PC-3 (cell line): ENCODE results near the gene MYL10. TPM values are rescaled to one million over a fixed set of nuclear protein-coding genes. Genes with fewer than 3 reads are reported as not detected.

ENCODE experiments used
- ATAC-seq: fragments of 200-7000 bp; cut with Tn5 transposase; 2 replicates; pipeline ENCODE4 v1.9.1; 2020; ENCODE audit warnings: mild to moderate bottlenecking, moderate library complexity
- BruUV-seq: library from RNA; stranded (reverse); fragments of 400-500 nt; replicated peaks from 2 replicates; lab custom pipeline; 2021; lab: Mats Ljungman, UMichigan
- CTCF ChIA-PET: fragments of 300-600 bp; sonication (Branson Sonifier 250); formaldehyde crosslinking; loops from one replicate; lab custom pipeline; 2022; ENCODE audit warnings: antibody characterized with exemption; lab: Charles Lee
- POLR2A ChIA-PET: fragments of 300-600 bp; sonication (Branson Sonifier 250); formaldehyde crosslinking; loops from one replicate; lab custom pipeline; 2022; ENCODE audit warnings: antibody characterized with exemption; ENCODE audit not compliant: unreplicated experiment; lab: Charles Lee
- DNase-seq: peaks from one replicate; pipeline ENCODE4 v3.0.0-alpha.2; 2015
- H2AFZ ChIP-seq: fragments of 300-600 bp; sonication (generic); 2 replicates; pipeline ENCODE4 v1.6.0; 2016; ENCODE audit warnings: antibody characterized with exemption, low read length
- H3F3A ChIP-seq: fragments of 300-600 bp; sonication (generic); one replicate; pipeline ENCODE4 v1.6.0; 2017; ENCODE audit warnings: antibody characterized with exemption, low read length, control low read depth, mild to moderate bottlenecking; ENCODE audit not compliant: unreplicated experiment
- H3K27ac ChIP-seq: fragments of 300-600 bp; sonication (generic); 2 replicates; pipeline ENCODE4 v1.5.1; 2016; ENCODE audit warnings: mild to moderate bottlenecking, low read length
- H3K27me3 ChIP-seq: fragments of 300-600 bp; sonication (generic); 2 replicates; pipeline ENCODE4 v1.6.1; 2016; ENCODE audit warnings: low read length, mixed read lengths
- H3K36me3 ChIP-seq: fragments of 300-600 bp; sonication (generic); 2 replicates; pipeline ENCODE4 v1.6.1; 2016; ENCODE audit warnings: low read depth, mixed run types, low read length, mixed read lengths
- H3K4me1 ChIP-seq: fragments of 300-600 bp; sonication (generic); 2 replicates; pipeline ENCODE4 v1.5.1; 2016; ENCODE audit warnings: low read length; ENCODE audit not compliant: insufficient read depth
- H3K4me2 ChIP-seq: fragments of 300-600 bp; sonication (generic); 2 replicates; pipeline ENCODE4 v1.6.0; 2016; ENCODE audit warnings: low read length
- H3K4me3 ChIP-seq: fragments of 300-600 bp; sonication (generic); 2 replicates; pipeline ENCODE4 v1.5.1; 2016; ENCODE audit warnings: mild to moderate bottlenecking, low read length, mixed read lengths
- H3K79me2 ChIP-seq: fragments of 300-600 bp; sonication (generic); 2 replicates; pipeline ENCODE4 v1.6.1; 2017; ENCODE audit warnings: low read length, mixed read lengths
- H3K9ac ChIP-seq: fragments of 300-600 bp; sonication (generic); 2 replicates; pipeline ENCODE4 v1.6.0; 2016; ENCODE audit warnings: mild to moderate bottlenecking, low read length
- H3K9me2 ChIP-seq: fragments of 300-600 bp; sonication (generic); replicated peaks from 2 replicates; pipeline ENCODE4 v1.6.1; 2016; ENCODE audit warnings: mixed run types, low read length, mixed read lengths
- H3K9me3 ChIP-seq: fragments of 300-600 bp; sonication (generic); 2 replicates; pipeline ENCODE4 v1.6.1; 2016; ENCODE audit warnings: low read length, mixed read lengths
- H4K20me1 ChIP-seq: fragments of 300-600 bp; sonication (generic); 2 replicates; pipeline ENCODE4 v1.6.1; 2016; ENCODE audit warnings: low read length, mixed read lengths
- CTCF ChIP-seq: fragments of 300-600 bp; sonication (generic); conservative IDR thresholded peaks from 2 replicates; pipeline ENCODE4 v1.5.1; 2017; ENCODE audit warnings: antibody characterized with exemption, low read depth, mild to moderate bottlenecking, low read length
- EZH2 ChIP-seq: fragments of 300-600 bp; sonication (generic); IDR thresholded peaks from one replicate; pipeline ENCODE4 v1.6.1; 2017; ENCODE audit warnings: antibody characterized with exemption, mild to moderate bottlenecking, low read length; ENCODE audit not compliant: unreplicated experiment
- EZH2phosphoT487 ChIP-seq: fragments of 300-600 bp; sonication (generic); IDR thresholded peaks from 2 replicates; pipeline ENCODE4 v1.6.1; 2018; ENCODE audit warnings: mild to moderate bottlenecking, antibody characterized with exemption, low read length, borderline replicate concordance
- intact Hi-C: fragments of 100-400 bp; cut with micrococcal nuclease; formaldehyde crosslinking; loops from 2 replicates; pipeline ENCODE4 v1.9.0; 2023
- total RNA-seq: library from RNA; depleted of rRNA; stranded (reverse); fragments of >200 nt; gene quantifications from 2 replicates; pipeline ENCODE4 v1.2.3, GENCODE V29; 2014

MYL10 gene
- total RNA-seq, 1 experiment from 2014 or later: 0.69 TPM

- ChIA-PET POLR2A (no interaction called here), CTCF (no interaction called here)
- TF ChIP-seq EZH2: no peak
- TF ChIP-seq CTCF: no peak
- no peak for TF ChIP-seq EZH2phosphoT487
- H3K4me2 ChIP-seq: no peak overlapping the region
- H3F3A ChIP-seq: no peaks in the 10 kb centered on the region
- no peaks in the 10 kb centered on the region for H3K36me3 ChIP-seq
- BruUV-seq: no TSS peak
- H3K9me2 ChIP-seq: no peaks in the 10 kb centered on the region
- no peak overlapping the region for H3K4me3 ChIP-seq
- H3K9ac ChIP-seq: no peak overlapping the region
- no peaks in the 10 kb centered on the region for H3K4me1 ChIP-seq
- H3K79me2 ChIP-seq: no peaks in the 10 kb centered on the region
- no peaks in the 10 kb centered on the region for H4K20me1 ChIP-seq
- no peak overlapping the region for H3K27ac ChIP-seq
- H3K27me3 ChIP-seq: no peaks in the 10 kb centered on the region
- ATAC-seq (no peak), DNase-seq (no peak)
- no peaks in the 10 kb centered on the region for H3K9me3 ChIP-seq
- intact Hi-C loops: no loop called here
- no peak overlapping the region for H2AFZ ChIP-seq
Measured at GRCh38 chr7:101673315-101673714, 44.2 kb upstream of the MYL10 start.

DNA sequence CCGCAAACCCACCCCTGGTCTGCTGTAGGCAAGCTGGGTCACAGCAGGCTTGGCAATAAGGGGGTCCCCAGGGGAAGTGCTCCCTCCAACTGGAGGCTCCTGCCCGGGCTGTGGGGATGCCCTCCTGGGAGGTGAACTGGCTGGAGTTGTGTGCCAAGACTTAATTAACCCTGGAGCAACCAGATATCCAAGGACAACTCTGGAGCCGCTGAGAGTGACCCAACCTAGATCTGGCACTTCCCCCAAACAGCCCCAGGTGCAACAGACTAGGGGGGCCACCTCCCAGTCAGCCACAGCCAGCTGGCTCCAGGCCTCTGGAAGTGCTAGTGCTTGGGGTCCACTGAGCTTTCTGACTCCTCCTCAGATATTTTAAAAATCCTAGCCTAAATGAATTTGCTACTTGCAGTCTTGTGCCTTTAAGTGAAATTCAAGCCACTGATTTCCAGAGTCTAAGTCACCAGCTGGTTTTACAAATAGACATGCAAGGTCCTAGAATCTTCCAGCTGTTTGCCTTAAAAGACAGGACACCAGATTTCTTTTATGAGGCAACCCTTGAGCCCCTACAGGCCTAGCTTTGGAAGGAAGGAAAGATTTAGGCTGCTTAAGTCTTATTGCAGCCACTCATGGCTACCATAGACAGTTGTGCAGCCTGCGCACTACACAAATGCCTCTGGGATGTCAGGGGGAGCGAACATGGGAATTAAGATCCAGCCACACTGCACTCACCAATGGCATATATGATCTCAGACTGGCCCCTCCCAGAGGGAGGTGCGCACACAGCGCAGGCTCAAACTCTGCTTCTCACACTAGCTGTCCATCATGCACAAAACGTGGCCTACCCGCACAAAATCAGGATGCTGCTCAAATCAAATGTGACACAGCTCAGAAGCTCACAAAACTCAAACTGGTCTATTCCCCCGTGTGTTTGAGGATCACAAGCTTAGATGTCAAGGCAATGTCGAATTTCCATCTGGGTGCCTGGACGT, 42.6 kb upstream of the MYL10 start:
- DNase-seq (no peak), ATAC-seq (no peak)
- H3K9me2 ChIP-seq: no peaks in the 10 kb centered on the region
- TF ChIP-seq EZH2: no peak
- H3K27ac ChIP-seq: no peak overlapping the region
- H3K9me3 ChIP-seq: no peaks in the 10 kb centered on the region
- no peaks in the 10 kb centered on the region for H3K36me3 ChIP-seq
- H2AFZ ChIP-seq: no peak overlapping the region
- intact Hi-C loops: no loop called here
- no TSS peak for BruUV-seq
- H3K4me1 ChIP-seq: no peaks in the 10 kb centered on the region
- no peaks in the 10 kb centered on the region for H3F3A ChIP-seq
- H3K9ac ChIP-seq: no peak overlapping the region
- no peaks in the 10 kb centered on the region for H3K27me3 ChIP-seq
- ChIA-PET POLR2A (no interaction called here), CTCF (interaction anchor here (0.6 kb wide), 1 partner anchor 12 kb away, joined by 3 read pairs; no protein-coding TSS in a partner anchor)
- H4K20me1 ChIP-seq: no peaks in the 10 kb centered on the region
- H3K4me2 ChIP-seq: no peak overlapping the region
- no peaks in the 10 kb centered on the region for H3K79me2 ChIP-seq
- no peak overlapping the region for H3K4me3 ChIP-seq

- CTCF ChIA-PET: no interaction called here
- H4K20me1 ChIP-seq: no peaks in the 10 kb centered on the region
- no peak overlapping the region for H3K9ac ChIP-seq
- no peaks in the 10 kb centered on the region for H3K9me2 ChIP-seq
- no peak overlapping the region for H3K4me3 ChIP-seq
- no peaks in the 10 kb centered on the region for H3K79me2 ChIP-seq
- no peak; the same call in 1 of the 2 replicates for ATAC-seq
- H2AFZ ChIP-seq: no peak overlapping the region
- TF ChIP-seq EZH2phosphoT487 (no peak), CTCF (peak; percentile 58)
- BruUV-seq: no TSS peak
- peak; percentile 19 for DNase-seq
- no peak overlapping the region for H3K4me2 ChIP-seq
- no peak overlapping the region for H3K27ac ChIP-seq
- H3K27me3 ChIP-seq: no peaks in the 10 kb centered on the region
- H3F3A ChIP-seq: no peaks in the 10 kb centered on the region
- POLR2A ChIA-PET: no interaction called here
- no peaks in the 10 kb centered on the region for H3K4me1 ChIP-seq
- no peaks in the 10 kb centered on the region for H3K36me3 ChIP-seq
- intact Hi-C loops: no loop called here
- no peaks in the 10 kb centered on the region for H3K9me3 ChIP-seq
Measured at GRCh38 chr7:101669307-101669706, 40.2 kb upstream of the MYL10 start.
